GM18858 (cell line): Measurements from ENCODE around the gene BCL2.

Experiments used
- ATAC-seq: cut with Tn5 transposase; IDR thresholded peaks from one replicate; pipeline ENCODE4 v1.9.1; 2021; ENCODE audit not compliant: unreplicated experiment

BCL2 gene

GRCh38 chr18:63329431-63330145 is 10.0 kb upstream of the BCL2 start:
- no peak for ATAC-seq

- no peak for ATAC-seq
These were observed 6.4 kb upstream of the BCL2 start for GRCh38 chr18:63326011-63326410.

GRCh38 chr18:63325086-63325686 is 5.6 kb upstream of the BCL2 start:
- no peak for ATAC-seq

GRCh38 chr18:63322908-63323634 is 3.5 kb upstream of the BCL2 start:
- ATAC-seq, result no peak

- no peak for ATAC-seq
These were observed 2.6 kb upstream of the BCL2 start for GRCh38 chr18:63322206-63322605.

- no peak for ATAC-seq
These were observed 1.7 kb upstream of the BCL2 start for GRCh38 chr18:63321291-63321690.

- no peak for ATAC-seq
These were observed 1.4 kb upstream of the BCL2 start for GRCh38 chr18:63320975-63321265.

GRCh38 chr18:63320123-63320974 is 780 bp upstream of the BCL2 start:
- ATAC-seq, result peak; percentile 33

- ATAC-seq, result no peak
These were observed 633 bp downstream of the BCL2 start for GRCh38 chr18:63318889-63319382.

GRCh38 chr18:63317982-63318888 is 1.3 kb downstream of the BCL2 start:
- ATAC-seq, result peak; percentile 33

GRCh38 chr18:63317556-63317946 is 2.0 kb downstream of the BCL2 start:
- ATAC-seq, result no peak

GRCh38 chr18:63316612-63317555 is 2.7 kb downstream of the BCL2 start:
- ATAC-seq, result peak; percentile 24

GRCh38 chr18:63315876-63316275 is 3.7 kb downstream of the BCL2 start:
- ATAC-seq, result no peak

GRCh38 chr18:63315131-63315662 is 4.4 kb downstream of the BCL2 start:
- no peak for ATAC-seq

GRCh38 chr18:63314062-63314790 is 5.3 kb downstream of the BCL2 start:
- no peak for ATAC-seq

GRCh38 chr18:63313396-63313917 is 6.1 kb downstream of the BCL2 start:
- no peak for ATAC-seq

GRCh38 chr18:63312737-63313395 is 6.7 kb downstream of the BCL2 start:
- peak; percentile 20 for ATAC-seq
